H1 (cell line): Measurements from ENCODE around the gene CTSG. TPM values are rescaled to one million over a fixed set of nuclear protein-coding genes. Genes with fewer than 3 reads are reported as not detected.

Experiments
- CTCF ChIA-PET: fragments of 300-600 bp; sonication (Branson Sonifier 250); formaldehyde crosslinking; loops from one replicate; lab custom pipeline; 2021; ENCODE audit not compliant: partially characterized antibody; lab: Charles Lee
- POLR2A ChIA-PET: fragments of 300-600 bp; sonication (Branson Sonifier 250); formaldehyde crosslinking; loops from one replicate; lab custom pipeline; 2021; ENCODE audit warnings: inconsistent platforms; ENCODE audit not compliant: partially characterized antibody; lab: Charles Lee
- DNase-seq, 2 experiments: peaks; one replicate each; pipeline versions ENCODE4 v3.0.0 to v3.0.0-alpha.2; 2010 to 2022; ENCODE audit warnings: low spot score in 2 of 2, low read depth in 1 of 2, mixed read lengths in 1 of 2
- FAIRE-seq: peaks from 2 replicates; lab custom pipeline; 2011; peaks lifted over from hg19 to GRCh38; lab: Jason Lieb, UNC
- H2AFZ ChIP-seq: 2 replicates; pipeline ENCODE4 v1.8.1; 2012; ENCODE audit warnings: low read length, inconsistent platforms
- H2AK5ac ChIP-seq: 2 replicates; pipeline ENCODE4 v1.6.1; 2013; ENCODE audit warnings: low read depth, low read length
- H2BK120ac ChIP-seq: replicated peaks from 2 replicates; pipeline ENCODE3; 2013; ENCODE audit warnings: low read depth, low read length, inconsistent platforms
- H2BK12ac ChIP-seq: 2 replicates; pipeline ENCODE4 v1.6.1; 2013; ENCODE audit warnings: low read depth, low read length
- H2BK15ac ChIP-seq: 2 replicates; pipeline ENCODE4 v1.6.1; 2013; ENCODE audit warnings: low read length
- H2BK20ac ChIP-seq: 2 replicates; pipeline ENCODE4 v1.6.1; 2013; ENCODE audit warnings: low read length
- H2BK5ac ChIP-seq: 2 replicates; pipeline ENCODE4 v1.6.1; 2013; ENCODE audit warnings: low read depth, low read length
- H3K14ac ChIP-seq: 2 replicates; pipeline ENCODE4 v1.6.1; 2013; ENCODE audit warnings: inconsistent platforms; ENCODE audit not compliant: insufficient read length
- H3K18ac ChIP-seq: 2 replicates; pipeline ENCODE4 v1.6.1; 2013; ENCODE audit warnings: low read length; ENCODE audit errors: extremely low read depth
- H3K23ac ChIP-seq: 2 replicates; pipeline ENCODE4 v1.6.1; 2013; ENCODE audit warnings: inconsistent platforms; ENCODE audit not compliant: insufficient read length
- H3K23me2 ChIP-seq: 2 replicates; pipeline ENCODE4 v1.6.1; 2013; ENCODE audit warnings: low read depth, low read length
- H3K27ac ChIP-seq: 2 replicates; pipeline ENCODE4 v1.6.1; 2011; ENCODE audit warnings: low read depth, low read length, inconsistent platforms
- H3K27me3 ChIP-seq, 4 experiments: replicated peaks in 1 of 4; 1 replicate in 1 of 4; 2 replicates in 3 of 4; pipeline versions ENCODE4 v1.6.1 to v1.8.1; 2011 to 2013; ENCODE audit warnings: low read length in 3 of 4, mild to moderate bottlenecking in 3 of 4, inconsistent platforms in 2 of 4, mixed read lengths in 2 of 4, moderate library complexity in 1 of 4; ENCODE audit not compliant: control insufficient read depth in 3 of 4, insufficient read depth in 3 of 4; ENCODE audit errors: extremely low read depth in 1 of 4
- H3K36me3 ChIP-seq, 4 experiments: 2 replicates each; pipeline versions ENCODE4 v1.6.1 to v1.8.1; 2011 to 2013; ENCODE audit warnings: mild to moderate bottlenecking in 4 of 4, low read length in 3 of 4, moderate library complexity in 2 of 4, control low read depth in 1 of 4, inconsistent platforms in 1 of 4; ENCODE audit not compliant: insufficient read depth in 4 of 4, control insufficient read depth in 2 of 4
- H3K4ac ChIP-seq: replicated peaks from 2 replicates; pipeline ENCODE3; 2013; ENCODE audit warnings: low read length, low read depth, mixed read lengths, inconsistent platforms; ENCODE audit not compliant: insufficient read length
- H3K4me1 ChIP-seq, 4 experiments: replicated peaks in 1 of 4; 1 replicate in 1 of 4; 2 replicates in 3 of 4; pipeline versions ENCODE4 v1.6.1 to v1.8.1; 2011 to 2013; ENCODE audit warnings: low read length in 3 of 4, inconsistent platforms in 2 of 4, mixed read lengths in 1 of 4; ENCODE audit not compliant: insufficient read depth in 4 of 4, control insufficient read depth in 3 of 4
- H3K4me2 ChIP-seq, 2 experiments: 2 replicates each; pipeline versions ENCODE4 v1.6.1 to v1.8.1; 2011 to 2013; ENCODE audit warnings: low read depth in 2 of 2, low read length in 2 of 2, control low read depth in 1 of 2, inconsistent platforms in 1 of 2, mild to moderate bottlenecking in 1 of 2; ENCODE audit not compliant: insufficient read depth in 1 of 2
- H3K4me3 ChIP-seq, 4 experiments: fragments of 200-600, 300-600 bp in 1 of 4; sonication (generic), shearing (Covaris generic), sonication (Bioruptor Twin) in 1 of 4; 2 replicates each; pipeline versions ENCODE4 v1.5.1 to v1.8.1; 2011 to 2016; ENCODE audit warnings: low read length in 4 of 4, low read depth in 3 of 4, control low read depth in 2 of 4, inconsistent platforms in 2 of 4, mild to moderate bottlenecking in 2 of 4, mixed read lengths in 1 of 4, moderate library complexity in 1 of 4; ENCODE audit not compliant: insufficient read depth in 2 of 4; ENCODE audit errors: extremely low read depth in 1 of 4
- H3K56ac ChIP-seq: replicated peaks from 2 replicates; pipeline ENCODE3; 2013; ENCODE audit warnings: low read depth, mild to moderate bottlenecking, mixed read lengths, low read length, inconsistent platforms; ENCODE audit not compliant: insufficient read length
- H3K79me1 ChIP-seq: 2 replicates; pipeline ENCODE4 v1.6.1; 2013; ENCODE audit warnings: low read depth, low read length, control low read depth
- H3K79me2 ChIP-seq, 2 experiments: 2 replicates each; pipeline versions ENCODE4 v1.6.1 to v1.8.1; 2012 to 2013; ENCODE audit warnings: low read length in 2 of 2, mild to moderate bottlenecking in 2 of 2, inconsistent platforms in 1 of 2; ENCODE audit not compliant: insufficient read depth in 2 of 2, control insufficient read depth in 1 of 2
- H3K9ac ChIP-seq, 4 experiments: replicated peaks in 1 of 4; 1 replicate in 1 of 4; 2 replicates in 3 of 4; pipeline versions ENCODE4 v1.6.1 to v1.8.1; 2011 to 2013; ENCODE audit warnings: low read depth in 3 of 4, low read length in 3 of 4, control low read depth in 2 of 4, mild to moderate bottlenecking in 2 of 4, moderate library complexity in 2 of 4, inconsistent platforms in 1 of 4; ENCODE audit errors: extremely low read depth in 1 of 4
- H3K9me3 ChIP-seq, 2 experiments: 2 replicates each; pipeline versions ENCODE4 v1.6.1 to v1.8.1; 2012 to 2013; ENCODE audit warnings: mild to moderate bottlenecking in 2 of 2, moderate library complexity in 2 of 2, control low read depth in 1 of 2, inconsistent platforms in 1 of 2, low read depth in 1 of 2, low read length in 1 of 2, mixed read lengths in 1 of 2; ENCODE audit not compliant: insufficient read depth in 2 of 2
- H4K20me1 ChIP-seq, 2 experiments: replicated peaks in 1 of 2; 2 replicates each; pipeline versions ENCODE3 to v1.8.1; 2011 to 2013; ENCODE audit warnings: inconsistent platforms in 2 of 2, low read length in 2 of 2, mild to moderate bottlenecking in 1 of 2; ENCODE audit not compliant: insufficient read depth in 2 of 2, control insufficient read depth in 1 of 2
- H4K5ac ChIP-seq: 2 replicates; pipeline ENCODE4 v1.6.1; 2013; ENCODE audit warnings: low read length, low read depth, mixed read lengths, inconsistent platforms; ENCODE audit not compliant: insufficient read length
- H4K8ac ChIP-seq: 2 replicates; pipeline ENCODE4 v1.8.0; 2013; ENCODE audit warnings: mild to moderate bottlenecking, moderate library complexity, low read length, inconsistent platforms; ENCODE audit not compliant: insufficient read depth; ENCODE audit errors: extremely low read depth
- H4K91ac ChIP-seq: replicated peaks from 2 replicates; pipeline ENCODE3; 2013; ENCODE audit warnings: low read length, mixed read lengths, inconsistent platforms; ENCODE audit not compliant: insufficient read length
- ASH2L ChIP-seq: fragments of 200-600, 300-600 bp; sonication (generic); IDR thresholded peaks from one replicate; pipeline ENCODE4 v1.7.1; 2017; ENCODE audit warnings: low read length
- CBX8 ChIP-seq: fragments of 300-800, 300-1000 bp; sonication (generic); IDR thresholded peaks from 2 replicates; pipeline ENCODE4 v1.7.1; 2016; ENCODE audit warnings: low read depth, low read length, borderline replicate concordance
- CHD2 ChIP-seq: IDR thresholded peaks from 2 replicates; pipeline ENCODE4 v1.6.1; 2012; ENCODE audit warnings: low read length, improper control_type of control experiment
- NANOG ChIP-seq: IDR thresholded peaks from 2 replicates; pipeline ENCODE4 v1.6.1; 2011; ENCODE audit warnings: low read length, low read depth, mild to moderate bottlenecking, inconsistent platforms; ENCODE audit not compliant: insufficient read depth, poor library complexity, severe bottlenecking
- POU5F1 ChIP-seq: IDR thresholded peaks from 2 replicates; pipeline ENCODE4 v1.6.1; 2011; ENCODE audit warnings: low read depth, mild to moderate bottlenecking, low read length, moderate library complexity
- RNF2 ChIP-seq: fragments of 200-900, 300-1000 bp; sonication (generic); IDR thresholded peaks from 2 replicates; pipeline ENCODE4 v1.7.1; 2016; ENCODE audit warnings: borderline replicate concordance, low read depth, mild to moderate bottlenecking, antibody characterized with exemption, low read length; ENCODE audit not compliant: poor library complexity, severe bottlenecking; ENCODE audit errors: missing control alignments
- RXRA ChIP-seq: IDR thresholded peaks from 2 replicates; pipeline ENCODE4 v1.6.1; 2011; ENCODE audit warnings: low read depth, mild to moderate bottlenecking, low read length, moderate library complexity; ENCODE audit not compliant: insufficient read depth
- SIRT6 ChIP-seq: IDR thresholded peaks from one replicate; pipeline ENCODE4 v1.7.1; 2012; ENCODE audit warnings: low read length, inconsistent platforms
- TAF1 ChIP-seq: IDR thresholded peaks from 2 replicates; pipeline ENCODE4 v1.6.1; 2011; ENCODE audit warnings: mild to moderate bottlenecking, low read depth, low read length
- WGBS, 2 experiments: shearing (Covaris generic) in 1 of 2; methylation state at CpG; one replicate each; pipeline versions ENCODE4 v1.1.6 to v1.1.7; 2013 to 2015; ENCODE audit warnings: low lambda C conversion rate in 2 of 2, mixed read lengths in 2 of 2, inconsistent platforms in 1 of 2, low coverage in 1 of 2, missing lambda C conversion rate in 1 of 2; ENCODE audit not compliant: insufficient replicate concordance in 2 of 2, insufficient coverage in 1 of 2, insufficient read length in 1 of 2; ENCODE audit errors: extremely low coverage in 1 of 2, missing lambda C conversion rate in 1 of 2; 5-methylcytosine and 5-hydroxymethylcytosine counted together
- polyA plus RNA-seq, 7 experiments: library from polyadenylated mRNA; depleted of rRNA in 3 of 7; stranded (reverse) in 5 of 7; unstranded in 2 of 7; fragments of >200 nt in 5 of 7; fragments of 200-250 nt in 2 of 7; gene quantifications; 1 replicate in 5 of 7; 2 replicates in 1 of 7; 4 replicates in 1 of 7; pipeline versions ENCODE4 v1.2.1 to v1.2.3, GENCODE V29; 2011 to 2013; ENCODE audit warnings: missing spikeins in 2 of 7, mixed read lengths in 2 of 7
- total RNA-seq: library from RNA; stranded (reverse); fragmentation: NEBNext Ultra II Directional; extraction: Animal tissue kit (Norgen Biotek cat#: 25700); gene quantifications from 2 replicates; pipeline ENCODE4 v1.2.1, GENCODE V29; 2021
- TF ChIP-seq, protein P1 (sequence below): IDR thresholded peaks from 2 replicates; pipeline ENCODE4 v1.6.1; 2011; ENCODE audit warnings: low read length, improper control_type of control experiment
- TF ChIP-seq, protein P2 (sequence below): IDR thresholded peaks from 2 replicates; pipeline ENCODE4 v1.6.1; 2012; ENCODE audit warnings: inconsistent platforms

The CTSG gene
- total and polyA plus RNA-seq, 2 of the 8 experiments (the other 6 are each of a cell fraction or from before 2014, with no cell fraction given) = not detected

DNA sequence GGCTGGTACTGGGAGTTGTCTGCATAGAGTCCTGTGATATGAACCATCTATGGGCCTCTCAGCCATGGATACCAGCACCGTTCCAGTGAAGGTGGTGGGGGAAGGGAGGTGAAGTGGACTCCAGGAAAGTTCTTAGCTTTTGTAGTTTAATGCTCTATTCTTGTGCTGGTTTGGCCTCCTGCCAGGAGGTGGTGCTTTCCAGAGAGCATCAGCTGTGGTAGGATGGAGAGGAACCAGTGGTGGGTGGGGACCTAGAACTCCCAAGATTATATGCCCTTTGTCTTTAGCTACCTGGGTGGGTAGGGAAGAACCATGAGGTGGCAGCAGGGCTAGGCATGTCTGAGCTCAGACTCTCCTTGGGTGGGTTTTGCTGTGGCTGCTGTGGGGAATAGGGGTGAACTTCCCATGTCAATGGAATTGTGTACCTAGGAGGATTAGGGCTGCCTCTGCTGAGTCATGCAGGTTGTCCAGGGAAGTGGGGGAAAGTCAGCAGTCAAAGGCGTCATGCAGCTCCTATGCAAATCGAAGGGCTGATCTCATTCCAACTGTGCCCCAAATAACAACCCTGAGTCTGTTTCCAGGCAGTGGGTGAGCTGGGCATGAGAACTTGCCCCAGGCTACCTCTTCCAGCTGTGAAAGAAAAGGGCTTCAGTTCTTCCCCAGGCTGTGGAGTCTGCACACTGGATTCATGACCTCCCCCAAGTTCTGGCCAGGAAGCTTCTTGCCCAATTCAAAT, 19.2 kb upstream of the CTSG start:
- Histone ChIP-seq H3K4ac (no peak overlapping the region), H3K79me1 (no peaks in the 10 kb centered on the region), H2BK12ac (no peak overlapping the region), H3K4me1 (no peaks in the 10 kb centered on the region), H3K79me2 (no peaks in the 10 kb centered on the region), H3K9me3 (peaks cover 15 to 17% of the 10 kb centered on the region in 2 experiments; a peak in 3 of 4 replicates), H4K20me1 (no peaks in the 10 kb centered on the region), H3K9ac (no peak overlapping the region), H4K8ac (no peak overlapping the region), H2AFZ (no peak overlapping the region), H2AK5ac (no peak overlapping the region), H3K4me3 (no peak overlapping the region), H3K56ac (no peak overlapping the region), H4K91ac (no peak overlapping the region), H3K4me2 (no peak overlapping the region), H2BK5ac (no peak overlapping the region), H3K23me2 (no peaks in the 10 kb centered on the region), H3K27me3 (no peaks in the 10 kb centered on the region), H2BK15ac (no peak overlapping the region), H3K36me3 (no peaks in the 10 kb centered on the region), H3K14ac (no peak overlapping the region), H3K18ac (no peak overlapping the region), H2BK120ac (no peak overlapping the region), H3K23ac (no peak overlapping the region), H3K27ac (no peak overlapping the region), H2BK20ac (no peak overlapping the region), H4K5ac (no peak overlapping the region)
- 94% methylated on average over 3 of the region's 3 CpGs; no CpG with 5 or more reads in 1 of the 2 experiments for WGBS, 2 experiments
- FAIRE-seq (no peak), DNase-seq (no peak)
- CTCF ChIA-PET = interaction anchor here (1.5 kb wide), 1 partner anchor 11 kb away, joined by 3 read pairs; no protein-coding TSS in a partner anchor
- POLR2A ChIA-PET = interaction anchor here (1.1 kb wide), 1 partner anchor 16 kb away, joined by 4 read pairs; no protein-coding TSS in a partner anchor
- TF ChIP-seq RNF2 (no peak), CBX8 (no peak), POU5F1 (no peak), RXRA (no peak), ASH2L (no peak), SIRT6 (no peak), CHD2 (no peak), TAF1 (no peak), NANOG (no peak)
- TF ChIP-seq, protein P1, sequence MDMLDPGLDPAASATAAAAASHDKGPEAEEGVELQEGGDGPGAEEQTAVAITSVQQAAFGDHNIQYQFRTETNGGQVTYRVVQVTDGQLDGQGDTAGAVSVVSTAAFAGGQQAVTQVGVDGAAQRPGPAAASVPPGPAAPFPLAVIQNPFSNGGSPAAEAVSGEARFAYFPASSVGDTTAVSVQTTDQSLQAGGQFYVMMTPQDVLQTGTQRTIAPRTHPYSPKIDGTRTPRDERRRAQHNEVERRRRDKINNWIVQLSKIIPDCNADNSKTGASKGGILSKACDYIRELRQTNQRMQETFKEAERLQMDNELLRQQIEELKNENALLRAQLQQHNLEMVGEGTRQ = no peak
- TF ChIP-seq, protein P2, sequence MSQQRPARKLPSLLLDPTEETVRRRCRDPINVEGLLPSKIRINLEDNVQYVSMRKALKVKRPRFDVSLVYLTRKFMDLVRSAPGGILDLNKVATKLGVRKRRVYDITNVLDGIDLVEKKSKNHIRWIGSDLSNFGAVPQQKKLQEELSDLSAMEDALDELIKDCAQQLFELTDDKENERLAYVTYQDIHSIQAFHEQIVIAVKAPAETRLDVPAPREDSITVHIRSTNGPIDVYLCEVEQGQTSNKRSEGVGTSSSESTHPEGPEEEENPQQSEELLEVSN = no peak
